Large intestine (tissue), 3 donors: Measurements from ENCODE around the gene GOLGA1. TPM values are rescaled to one million over a fixed set of nuclear protein-coding genes. Genes with fewer than 3 reads are reported as not detected.
"Not testable (repeated sequence)": the region's sequence is repeated elsewhere in the genome, so short reads cannot be mapped to it uniquely, and the experiment has no call there.

ENCODE experiments used
- DNase-seq, 2 donors: peaks; one replicate each; pipeline versions ENCODE4 v3.0.0 to v3.0.0-alpha.2; 2013
- H3K27ac ChIP-seq: one replicate; pipeline ENCODE4 v1.5.1; 2013; ENCODE audit warnings: low read length
- H3K27me3 ChIP-seq: 2 replicates; pipeline ENCODE4 v1.6.1; 2013; ENCODE audit warnings: low read length; ENCODE audit not compliant: control insufficient read depth, insufficient read depth
- H3K36me3 ChIP-seq: 2 replicates; pipeline ENCODE4 v1.6.1; 2013; ENCODE audit warnings: low read length; ENCODE audit not compliant: control insufficient read depth, insufficient read depth
- H3K4me1 ChIP-seq: one replicate; pipeline ENCODE4 v1.6.1; 2013; ENCODE audit warnings: low read length; ENCODE audit not compliant: control insufficient read depth, insufficient read depth
- H3K4me3 ChIP-seq: one replicate; pipeline ENCODE4 v1.5.1; 2013; ENCODE audit warnings: low read length
- H3K9me3 ChIP-seq: one replicate; pipeline ENCODE4 v1.6.1; 2013; ENCODE audit warnings: mild to moderate bottlenecking, low read depth, low read length, moderate library complexity; ENCODE audit not compliant: control insufficient read depth
- WGBS: methylation state at CpG from one replicate; pipeline ENCODE4 v1.1.5; 2013; ENCODE audit warnings: low lambda C conversion rate; ENCODE audit not compliant: insufficient coverage; 5-methylcytosine and 5-hydroxymethylcytosine counted together
- polyA plus RNA-seq: library from polyadenylated mRNA; unstranded; fragments of 120-200 nt; gene quantifications from one replicate; pipeline ENCODE4 v1.2.1, GENCODE V29; 2013

GOLGA1 gene
- polyA plus RNA-seq, 1 donor: 19.0 TPM

DNA sequence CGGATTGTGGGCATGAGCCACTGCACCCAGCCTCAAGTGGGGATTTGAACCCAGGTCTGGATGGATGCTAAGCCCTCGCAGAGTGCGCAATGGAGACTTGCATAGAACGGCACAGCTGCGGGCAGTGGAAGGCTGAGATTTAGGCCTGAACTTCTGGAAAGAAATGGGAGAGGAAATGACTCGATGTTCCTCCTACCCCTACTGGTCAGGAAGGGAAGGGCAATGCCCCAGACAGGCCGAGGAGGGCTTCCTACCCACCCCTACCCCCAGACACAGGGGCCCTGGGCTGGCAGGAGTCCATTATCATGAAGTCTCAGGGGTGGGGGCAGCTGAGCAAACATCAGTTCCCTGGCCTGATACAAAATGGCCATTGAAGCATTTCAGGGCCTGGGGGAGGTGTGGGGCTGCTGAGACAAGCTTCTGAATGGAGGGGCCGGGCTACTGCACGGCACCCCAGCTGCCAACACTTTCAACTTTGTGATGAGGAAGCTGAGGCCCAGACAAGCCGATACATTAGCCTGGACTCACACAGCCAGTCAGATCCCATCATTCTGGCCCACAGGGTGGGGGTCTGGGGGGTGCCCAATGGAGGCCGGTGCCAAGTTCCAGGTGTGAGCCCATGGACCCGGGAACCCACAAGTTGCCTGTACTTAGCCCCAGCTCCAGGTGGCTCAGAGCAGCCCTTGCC, 101.1 kb downstream of the GOLGA1 start:
- Histone ChIP-seq H3K4me1 (peaks cover 12% of the 10 kb centered on the region), H3K4me3 (no peak overlapping the region), H3K27me3 (no peaks in the 10 kb centered on the region), H3K9me3 (no peaks in the 10 kb centered on the region), H3K36me3 (no peaks in the 10 kb centered on the region), H3K27ac (no peak overlapping the region)
- DNase-seq: peak in 1 of 2 donors; percentile 19
- WGBS: no CpG with 5 or more reads among the region's 12 CpGs

DNA sequence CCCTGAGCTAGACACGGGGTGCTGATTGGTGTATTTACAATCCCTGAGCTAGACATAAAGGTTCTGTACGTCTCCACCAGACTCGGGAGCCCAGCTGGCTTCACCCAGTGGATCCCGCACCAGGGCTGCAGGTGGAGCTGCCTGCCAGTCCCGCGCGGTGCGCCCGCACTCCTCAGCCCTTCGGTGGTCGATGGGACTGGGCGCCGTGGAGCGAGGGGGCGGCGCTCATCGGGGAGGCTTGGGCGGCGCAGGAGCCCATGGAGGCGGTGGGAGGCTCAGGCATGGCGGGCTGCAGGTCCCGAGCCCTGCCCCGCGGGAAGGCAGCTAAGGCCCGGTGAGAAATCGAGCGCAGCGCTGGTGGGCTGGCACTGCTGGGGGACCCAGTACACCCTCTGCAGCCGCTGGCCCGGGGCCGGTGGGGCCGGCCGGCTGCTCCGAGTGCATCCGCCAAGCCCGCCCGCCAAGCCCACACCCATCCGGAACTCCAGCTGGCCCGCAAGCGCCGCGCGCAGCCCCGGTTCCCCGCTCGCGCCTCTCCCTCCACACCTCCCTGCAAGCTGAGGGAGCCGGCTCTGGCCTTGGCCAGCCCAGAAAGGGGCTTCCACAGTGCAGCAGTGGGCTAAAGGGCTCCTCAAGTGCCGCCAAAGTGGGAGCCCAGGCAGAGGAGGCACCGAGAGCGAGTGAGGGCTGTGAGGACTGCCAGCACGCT, 102.2 kb downstream of the GOLGA1 start:
- H3K27me3 ChIP-seq, H3K36me3 ChIP-seq, H3K9me3 ChIP-seq, H3K27ac ChIP-seq, H3K4me3 ChIP-seq, DNase-seq: not testable (repeated sequence)
- WGBS: no CpG with 5 or more reads among the region's 52 CpGs
- H3K4me1 ChIP-seq: peaks cover 18% of the 10 kb centered on the region

DNA sequence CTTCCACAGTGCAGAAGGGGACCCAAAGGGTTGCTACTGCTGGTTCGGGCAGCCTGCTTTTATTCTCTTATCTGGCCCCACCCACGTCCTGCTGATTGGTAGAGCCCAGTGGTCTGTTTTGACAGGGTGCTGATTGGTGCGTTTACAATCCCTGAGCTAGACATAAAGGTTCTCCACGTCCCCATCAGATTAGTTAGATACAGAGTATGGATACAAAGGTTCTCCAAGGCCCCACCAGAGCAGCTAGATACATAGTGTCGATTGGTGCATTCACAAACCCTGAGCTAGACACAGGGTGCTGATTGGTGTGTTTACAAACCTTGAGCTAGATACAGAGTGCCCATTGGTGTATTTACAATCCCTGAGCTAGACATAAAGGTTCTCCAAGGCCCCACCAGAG, 102.8 kb downstream of the GOLGA1 start:
- not testable (repeated sequence) for H3K36me3 ChIP-seq, DNase-seq, H3K9me3 ChIP-seq, H3K27me3 ChIP-seq, H3K27ac ChIP-seq, H3K4me3 ChIP-seq
- no CpG with 5 or more reads among the region's 5 CpGs for WGBS
- H3K4me1 ChIP-seq: peaks cover 18% of the 10 kb centered on the region

DNA sequence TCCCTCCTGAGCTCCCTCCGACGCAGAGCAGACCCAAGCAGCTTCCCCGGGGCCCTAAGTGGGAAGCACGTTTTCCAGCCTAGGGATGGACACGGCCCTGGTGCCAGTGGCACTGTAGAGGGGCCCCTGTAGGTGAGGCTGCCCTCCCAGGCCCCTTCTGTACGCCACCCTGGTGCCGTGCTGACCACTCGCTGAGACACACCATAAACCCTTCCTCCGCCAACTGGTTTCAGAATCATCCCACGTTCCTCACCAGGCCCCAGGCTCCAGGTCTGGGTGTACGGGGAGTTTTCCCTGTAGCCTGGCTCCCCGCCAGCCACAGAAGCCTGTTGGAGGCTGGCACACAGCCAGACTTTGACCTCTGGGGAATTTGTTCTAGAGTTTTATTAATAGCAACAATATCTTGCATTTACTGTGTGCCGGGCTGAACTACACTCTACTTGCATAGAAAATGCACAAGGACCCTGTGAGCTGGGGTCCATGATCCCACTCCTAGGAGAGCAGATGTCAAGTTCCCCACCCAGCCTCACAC, 105.8 kb downstream of the GOLGA1 start:
- H3K27me3 ChIP-seq: no peaks in the 10 kb centered on the region
- WGBS: no CpG with 5 or more reads among the region's 13 CpGs

DNA sequence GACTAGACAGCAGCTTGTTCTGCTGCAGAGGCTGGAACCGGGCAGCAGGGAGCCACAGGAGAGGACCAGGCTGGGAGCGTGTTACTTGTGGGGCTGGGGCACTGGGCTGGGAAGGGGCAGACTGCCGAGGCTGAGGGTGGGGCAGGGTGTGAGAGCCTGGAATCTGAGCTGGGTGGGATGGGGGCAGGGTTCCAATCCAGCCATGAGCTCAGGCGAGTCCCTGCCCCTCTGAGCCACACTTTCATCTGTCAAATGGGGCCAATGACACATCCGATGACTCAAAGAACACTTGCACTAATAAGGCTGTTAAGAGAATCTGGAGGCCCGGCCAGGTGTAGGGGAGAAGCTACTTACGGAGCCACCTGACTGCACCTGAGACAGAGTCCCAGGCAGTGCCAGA, 106.3 kb downstream of the GOLGA1 start:
- Histone ChIP-seq H3K4me3 (no peak overlapping the region), H3K9me3 (no peaks in the 10 kb centered on the region), H3K27ac (peak overlapping the region; percentile 72), H3K4me1 (peaks cover 15% of the 10 kb centered on the region), H3K36me3 (no peaks in the 10 kb centered on the region), H3K27me3 (no peaks in the 10 kb centered on the region)
- peak; percentile 76 to 89 for DNase-seq
- WGBS: no CpG with 5 or more reads among the region's 7 CpGs

More for the DNA sequence above, 105.8 kb downstream of the GOLGA1 start:
- DNase-seq: peak; percentile 81 to 90
- Histone ChIP-seq H3K4me1 (peaks cover 15% of the 10 kb centered on the region), H3K27ac (peak overlapping the region; percentile 72), H3K9me3 (no peaks in the 10 kb centered on the region), H3K36me3 (no peaks in the 10 kb centered on the region), H3K4me3 (no peak overlapping the region)

DNA sequence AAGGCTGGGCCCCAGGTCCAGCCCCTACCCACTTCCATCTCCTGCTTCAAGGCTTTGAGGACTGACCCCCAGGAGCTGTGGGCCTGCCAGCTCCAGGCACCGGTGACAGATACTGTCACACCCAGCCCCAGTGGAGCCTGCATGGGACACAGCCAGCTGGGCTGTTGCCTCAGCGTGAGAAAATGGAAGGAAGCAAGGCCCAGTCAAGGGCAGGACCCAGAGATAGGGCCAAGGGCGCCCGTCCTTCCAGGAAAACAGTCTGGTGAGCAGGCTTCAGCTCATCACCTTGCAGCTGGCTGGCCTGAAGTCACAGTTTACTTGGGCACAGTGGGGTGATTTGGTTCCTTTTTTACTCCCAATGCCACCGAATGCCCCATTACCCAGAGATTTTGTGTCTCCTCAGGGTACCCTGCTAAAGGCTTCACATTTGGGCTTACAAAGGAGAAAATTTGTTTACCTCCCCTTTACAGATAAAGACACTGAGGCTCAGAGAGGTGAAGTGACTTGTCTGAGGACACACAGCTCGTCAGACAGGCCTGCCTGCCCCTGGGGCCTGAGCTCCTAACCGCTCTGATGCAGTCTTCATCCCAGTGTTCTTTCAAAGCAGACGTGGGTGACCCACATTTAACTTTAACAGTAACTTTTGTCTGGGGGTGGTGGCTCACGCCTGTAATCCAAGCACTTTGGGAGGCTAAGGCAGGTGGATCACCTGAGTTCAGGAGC, 109.1 kb downstream of the GOLGA1 start:
- Histone ChIP-seq H3K9me3 (no peaks in the 10 kb centered on the region), H3K36me3 (no peaks in the 10 kb centered on the region), H3K27ac (peak overlapping the region; percentile 29), H3K4me3 (no peak overlapping the region), H3K27me3 (no peaks in the 10 kb centered on the region), H3K4me1 (peaks cover 15% of the 10 kb centered on the region)
- WGBS: no CpG with 5 or more reads among the region's 9 CpGs
- DNase-seq: no peak

DNA sequence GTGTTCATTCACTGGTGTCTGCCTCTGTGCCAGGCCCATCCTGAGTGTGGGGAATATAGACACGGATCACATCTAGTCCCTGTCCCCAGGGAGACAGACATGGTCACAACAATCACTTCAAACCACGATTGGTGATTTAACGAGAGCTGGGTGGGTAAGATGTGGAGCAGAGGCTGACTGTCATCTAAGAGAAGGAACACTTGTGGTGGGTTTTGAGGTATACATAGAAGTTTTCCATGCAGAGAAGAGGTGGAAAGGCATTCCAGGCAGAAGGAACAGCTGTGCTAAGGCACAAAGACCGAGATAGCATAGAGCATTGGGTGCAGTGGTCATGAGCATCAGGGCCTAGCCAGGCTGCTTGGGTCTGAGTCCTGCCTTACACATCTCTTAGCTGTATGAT, 110.3 kb downstream of the GOLGA1 start:
- no CpG with 5 or more reads among the region's 4 CpGs for WGBS
- Histone ChIP-seq H3K27me3 (no peaks in the 10 kb centered on the region), H3K4me3 (no peak overlapping the region), H3K36me3 (no peaks in the 10 kb centered on the region), H3K27ac (no peak overlapping the region), H3K9me3 (no peaks in the 10 kb centered on the region), H3K4me1 (peaks cover 14% of the 10 kb centered on the region)
- no peak for DNase-seq

DNA sequence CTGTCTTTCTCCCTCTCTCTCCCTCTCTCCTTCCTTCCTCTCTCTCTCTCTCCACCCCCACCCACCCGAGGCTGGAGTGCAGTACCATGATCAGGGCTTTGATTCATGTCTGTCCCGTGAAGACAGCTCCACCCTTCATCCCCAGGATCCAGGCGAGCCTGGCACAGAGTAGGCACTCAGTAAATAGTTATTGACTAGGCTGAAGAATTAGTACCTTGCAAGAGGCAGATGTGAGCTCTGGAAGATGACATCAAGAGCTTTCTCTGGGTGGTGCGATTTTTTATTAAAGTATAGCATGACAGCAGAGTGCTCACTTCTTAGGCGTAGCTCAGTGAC, 111.6 kb downstream of the GOLGA1 start:
- Histone ChIP-seq H3K27me3 (no peaks in the 10 kb centered on the region), H3K4me3 (no peak overlapping the region), H3K36me3 (no peaks in the 10 kb centered on the region), H3K27ac (no peak overlapping the region), H3K4me1 (peaks cover 1% of the 10 kb centered on the region), H3K9me3 (no peaks in the 10 kb centered on the region)
- 20% methylated on average over 3 of the region's 5 CpGs for WGBS
- no peak for DNase-seq

DNA sequence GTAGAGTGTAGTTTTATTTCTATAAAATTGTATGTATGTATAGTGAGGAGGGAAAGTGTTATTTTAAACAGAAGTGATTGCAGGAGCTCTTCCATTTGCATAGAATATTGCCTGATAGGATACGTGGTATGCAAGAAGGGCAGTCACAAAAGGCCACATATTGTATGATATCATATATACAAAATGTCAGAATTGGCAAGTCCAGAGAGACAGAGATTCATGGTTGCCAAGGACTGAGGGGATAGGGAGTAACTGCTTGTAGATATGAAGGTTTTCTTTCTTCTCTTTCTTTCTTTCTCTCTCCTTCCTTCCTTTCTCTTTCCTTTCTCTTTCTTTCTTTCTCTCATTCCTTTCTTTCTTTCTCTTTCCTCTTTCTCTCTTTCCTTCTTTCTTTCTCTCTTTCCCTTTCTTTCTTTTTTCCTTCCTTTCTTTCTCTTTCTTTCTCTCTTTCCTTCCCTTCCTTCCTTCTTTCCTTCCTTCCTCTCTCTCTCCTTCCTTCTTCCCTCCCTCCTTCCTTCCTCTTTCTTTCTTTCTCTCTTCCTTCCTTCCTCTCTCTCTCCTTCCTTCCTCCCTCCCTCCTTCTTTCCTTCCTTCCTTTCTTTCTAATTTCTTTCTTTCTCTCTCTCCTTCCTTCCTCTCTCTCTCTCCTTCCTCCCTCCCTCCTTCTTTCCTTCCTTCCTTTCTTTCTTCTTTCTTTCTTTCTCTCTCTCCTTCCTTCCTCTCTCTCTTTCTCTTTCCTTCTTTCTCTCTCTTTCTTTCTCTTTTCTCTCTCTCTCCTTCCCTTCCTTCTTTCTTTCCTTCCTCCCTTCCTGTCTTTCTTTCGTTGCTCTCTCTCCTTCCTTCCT, 112.2 kb downstream of the GOLGA1 start:
- Histone ChIP-seq H3K27ac (no peak overlapping the region), H3K4me1 (no peaks in the 10 kb centered on the region), H3K27me3 (no peaks in the 10 kb centered on the region), H3K36me3 (no peaks in the 10 kb centered on the region), H3K9me3 (no peaks in the 10 kb centered on the region), H3K4me3 (no peak overlapping the region)
- DNase-seq: no peak
- 29% methylated on average over 1 of the region's 2 CpGs for WGBS
